B cell (primary cell): ENCODE data around the gene TAS2R41. TPM values are rescaled to one million over a fixed set of nuclear protein-coding genes. Genes with fewer than 3 reads are reported as not detected.

Source experiments
- ATAC-seq: fragments of 200-7000 bp; cut with Tn5 transposase; one replicate; pipeline ENCODE4 v1.10.0; 2021; ENCODE audit warnings: low read depth, mild to moderate bottlenecking, moderate number of reproducible peaks, moderate library complexity
- CTCF ChIA-PET: fragments of 350-600 bp; sonication (Branson Sonifier 250); formaldehyde crosslinking; loops from one replicate; lab custom pipeline; 2021; ENCODE audit warnings: antibody characterized with exemption, inconsistent platforms; lab: Charles Lee
- POLR2A ChIA-PET: fragments of 350-600 bp; sonication (Branson Sonifier 250); formaldehyde crosslinking; loops from one replicate; lab custom pipeline; 2021; ENCODE audit warnings: antibody characterized with exemption; lab: Charles Lee
- DNase-seq: peaks from one replicate; pipeline ENCODE4 v3.0.0; 2013
- H2AFZ ChIP-seq: 2 replicates; pipeline ENCODE4 v1.6.1; 2012; ENCODE audit warnings: mild to moderate bottlenecking, low read depth, low read length; ENCODE audit not compliant: insufficient read depth, poor library complexity, severe bottlenecking
- H3K27ac ChIP-seq, 2 donors: 1 replicate in 1 of 2; 2 replicates in 1 of 2; pipeline ENCODE4 v1.5.1; 2012 to 2013; ENCODE audit warnings: low read length in 2 of 2, mild to moderate bottlenecking in 2 of 2, moderate library complexity in 1 of 2
- H3K27me3 ChIP-seq, 4 experiments: fragments of 200-600 bp in 1 of 4; sonication (generic) in 1 of 4; replicated peaks in 1 of 4; 1 replicate in 2 of 4; 2 replicates in 2 of 4; pipeline versions ENCODE4 v1.6.1 to v1.7.0; 2013 to 2016; ENCODE audit warnings: low read length in 3 of 4, mild to moderate bottlenecking in 2 of 4, mixed read lengths in 1 of 4, moderate library complexity in 1 of 4; ENCODE audit not compliant: insufficient read depth in 4 of 4, control insufficient read depth in 3 of 4; ENCODE audit errors: control extremely low read depth in 1 of 4
- H3K36me3 ChIP-seq, 2 experiments: replicated peaks in 1 of 2; 1 replicate in 1 of 2; 2 replicates in 1 of 2; pipeline versions ENCODE4 v1.6.1 to v1.7.1; 2013; ENCODE audit warnings: low read length in 1 of 2; ENCODE audit not compliant: insufficient read depth in 2 of 2, control insufficient read depth in 1 of 2; ENCODE audit errors: control extremely low read depth in 1 of 2, extremely low read depth in 1 of 2
- H3K4me1 ChIP-seq, 2 donors: fragments of 200-600 bp in 1 of 2; sonication (generic) in 1 of 2; 1 replicate in 1 of 2; 2 replicates in 1 of 2; pipeline versions ENCODE4 v1.5.1 to v1.6.1; 2013 to 2017; ENCODE audit warnings: low read length in 2 of 2; ENCODE audit not compliant: control insufficient read depth in 2 of 2, insufficient read depth in 2 of 2
- H3K4me2 ChIP-seq: replicated peaks from 2 replicates; pipeline ENCODE3; 2012; ENCODE audit warnings: mild to moderate bottlenecking, low read depth, low read length; ENCODE audit not compliant: poor library complexity, severe bottlenecking
- H3K4me3 ChIP-seq, 5 experiments: fragments of 200-600 bp in 1 of 5; sonication (generic) in 1 of 5; 1 replicate in 3 of 5; 2 replicates in 2 of 5; pipeline versions ENCODE4 v1.5.1 to v1.7.0; 2011 to 2016; ENCODE audit warnings: low read length in 4 of 5, mild to moderate bottlenecking in 4 of 5, low read depth in 2 of 5, control low read depth in 1 of 5, moderate library complexity in 1 of 5; ENCODE audit not compliant: insufficient read depth in 1 of 5; ENCODE audit errors: control extremely low read depth in 1 of 5, extremely low read depth in 1 of 5
- H3K79me2 ChIP-seq: fragments of 200-600 bp; sonication (generic); one replicate; pipeline ENCODE4 v1.6.0; 2016; ENCODE audit warnings: low read length; ENCODE audit not compliant: control insufficient read depth, insufficient read depth
- H3K9ac ChIP-seq: fragments of 200-600 bp; sonication (generic); 2 replicates; pipeline ENCODE4 v1.6.1; 2017; ENCODE audit warnings: mild to moderate bottlenecking, low read length, moderate library complexity
- H3K9me3 ChIP-seq, 3 donors: one replicate each; pipeline versions ENCODE4 v1.6.1 to v1.7.1; 2013; ENCODE audit warnings: low read length in 2 of 3; ENCODE audit not compliant: control insufficient read depth in 2 of 3, insufficient read depth in 1 of 3; ENCODE audit errors: control extremely low read depth in 1 of 3
- H4K20me1 ChIP-seq: 2 replicates; pipeline ENCODE4 v1.6.0; 2012; ENCODE audit warnings: mild to moderate bottlenecking, low read length; ENCODE audit not compliant: insufficient read depth, control insufficient read depth, poor library complexity, severe bottlenecking
- H3K27ac Mint-ChIP-seq: one replicate; pipeline ENCODE4 v1.8.0; 2021; ENCODE audit warnings: mixed read lengths
- H3K27me3 Mint-ChIP-seq: one replicate; pipeline ENCODE4 v1.8.0; 2021; ENCODE audit warnings: mixed read lengths
- H3K4me1 Mint-ChIP-seq: one replicate; pipeline ENCODE4 v1.8.0; 2021; ENCODE audit warnings: mixed read lengths
- H3K4me3 Mint-ChIP-seq: one replicate; pipeline ENCODE4 v1.8.0; 2021; ENCODE audit warnings: mixed read lengths
- H3K9me3 Mint-ChIP-seq: one replicate; pipeline ENCODE4 v1.8.0; 2022; ENCODE audit warnings: mixed read lengths; ENCODE audit not compliant: insufficient read depth
- EZH2 ChIP-seq: IDR thresholded peaks from 2 replicates; pipeline ENCODE4 v1.6.1; 2012; ENCODE audit warnings: borderline replicate concordance, low read depth, mild to moderate bottlenecking, moderate library complexity, low read length; ENCODE audit not compliant: insufficient read depth, poor library complexity, severe bottlenecking
- WGBS: methylation state at CpG from one replicate; pipeline ENCODE4 v1.1.5; 2013; ENCODE audit warnings: missing lambda C conversion rate; ENCODE audit not compliant: insufficient coverage; 5-methylcytosine and 5-hydroxymethylcytosine counted together
- intact Hi-C: fragments of 100-400 bp; cut with micrococcal nuclease; formaldehyde crosslinking; loops from one replicate; pipeline ENCODE4 v1.10.0; 2022
- polyA plus RNA-seq: library from polyadenylated mRNA; depleted of rRNA; stranded (reverse); fragments of >200 nt; gene quantifications from 2 replicates; pipeline ENCODE4 v1.2.3, GENCODE V29; 2012
- total RNA-seq, 2 donors: library from RNA; stranded (reverse); fragments of 120-200 nt in 1 of 2; gene quantifications; 1 replicate in 1 of 2; 2 replicates in 1 of 2; pipeline versions ENCODE4 v1.2.3 to v1.2.4, GENCODE V29; 2013 to 2022
- TF ChIP-seq, protein P1 (sequence below): fragments of 200-600 bp; IDR thresholded peaks from one replicate; pipeline ENCODE4 v1.8.0; 2022; ENCODE audit warnings: antibody characterized with exemption, mild to moderate bottlenecking

The TAS2R41 gene
- total and polyA plus RNA-seq, 2 donors (not counting 1 experiment from before 2014, with no cell fraction given): not detected

DNA sequence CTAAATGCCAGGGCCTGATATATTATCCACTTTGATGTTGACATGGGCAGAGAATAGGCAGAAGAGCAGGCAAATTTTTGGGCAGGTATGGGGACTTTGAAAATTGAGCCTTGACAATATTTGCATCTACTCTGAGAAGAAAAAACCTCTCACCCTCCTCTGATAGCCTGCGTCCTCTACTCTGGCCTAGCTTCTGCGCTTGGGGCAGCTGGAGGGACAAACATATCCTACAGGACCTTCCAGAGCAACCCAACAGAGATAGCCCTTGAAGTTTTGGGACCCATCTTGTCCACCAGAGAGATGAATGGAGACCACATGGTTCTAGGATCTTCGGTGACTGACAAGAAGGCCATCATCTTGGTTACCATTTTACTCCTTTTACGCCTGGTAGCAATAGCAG lies 34.5 kb upstream of the TAS2R41 start, which contains the start of gene TAS2R60:
TAS2R60 (plus strand) TSS at position 301 of the 400 bp plus-strand sequence; CDS start at position 301, 0 bp downstream.
- peaks cover 12% of the 10 kb centered on the region for H3K27me3 Mint-ChIP-seq
- Histone ChIP-seq H2AFZ (no peak within 1 kb of the TSS), H3K27ac (no peak within 1 kb of the TSS), H3K9me3 (no peaks in the 10 kb centered on the region), H3K27me3 (peaks cover 0 to 11% (median 6%) of the 10 kb centered on the region in 4 experiments), H3K79me2 (no peaks in the 10 kb centered on the region), H3K4me1 (no peaks in the 10 kb centered on the region), H3K36me3 (no peaks in the 10 kb centered on the region), H4K20me1 (no peaks in the 10 kb centered on the region), H3K9ac (no peak within 1 kb of the TSS), H3K4me3 (no peak within 1 kb of the TSS), H3K4me2 (no peak within 1 kb of the TSS)
- POLR2A ChIA-PET: no interaction called here
- 91% methylated on average over 3 of the region's 4 CpGs for WGBS
- no peak within 1 kb of the TSS for H3K4me3 Mint-ChIP-seq
- intact Hi-C loops: no loop called here
- DNase-seq: no peak
- no peak for ATAC-seq
- no peak within 1 kb of the TSS for H3K27ac Mint-ChIP-seq
- CTCF ChIA-PET: no interaction called here
- TF ChIP-seq, protein P1, sequence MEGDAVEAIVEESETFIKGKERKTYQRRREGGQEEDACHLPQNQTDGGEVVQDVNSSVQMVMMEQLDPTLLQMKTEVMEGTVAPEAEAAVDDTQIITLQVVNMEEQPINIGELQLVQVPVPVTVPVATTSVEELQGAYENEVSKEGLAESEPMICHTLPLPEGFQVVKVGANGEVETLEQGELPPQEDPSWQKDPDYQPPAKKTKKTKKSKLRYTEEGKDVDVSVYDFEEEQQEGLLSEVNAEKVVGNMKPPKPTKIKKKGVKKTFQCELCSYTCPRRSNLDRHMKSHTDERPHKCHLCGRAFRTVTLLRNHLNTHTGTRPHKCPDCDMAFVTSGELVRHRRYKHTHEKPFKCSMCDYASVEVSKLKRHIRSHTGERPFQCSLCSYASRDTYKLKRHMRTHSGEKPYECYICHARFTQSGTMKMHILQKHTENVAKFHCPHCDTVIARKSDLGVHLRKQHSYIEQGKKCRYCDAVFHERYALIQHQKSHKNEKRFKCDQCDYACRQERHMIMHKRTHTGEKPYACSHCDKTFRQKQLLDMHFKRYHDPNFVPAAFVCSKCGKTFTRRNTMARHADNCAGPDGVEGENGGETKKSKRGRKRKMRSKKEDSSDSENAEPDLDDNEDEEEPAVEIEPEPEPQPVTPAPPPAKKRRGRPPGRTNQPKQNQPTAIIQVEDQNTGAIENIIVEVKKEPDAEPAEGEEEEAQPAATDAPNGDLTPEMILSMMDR: no peak
- no peak for TF ChIP-seq EZH2
- no peaks in the 10 kb centered on the region for H3K4me1 Mint-ChIP-seq
- H3K9me3 Mint-ChIP-seq: no peaks in the 10 kb centered on the region

DNA sequence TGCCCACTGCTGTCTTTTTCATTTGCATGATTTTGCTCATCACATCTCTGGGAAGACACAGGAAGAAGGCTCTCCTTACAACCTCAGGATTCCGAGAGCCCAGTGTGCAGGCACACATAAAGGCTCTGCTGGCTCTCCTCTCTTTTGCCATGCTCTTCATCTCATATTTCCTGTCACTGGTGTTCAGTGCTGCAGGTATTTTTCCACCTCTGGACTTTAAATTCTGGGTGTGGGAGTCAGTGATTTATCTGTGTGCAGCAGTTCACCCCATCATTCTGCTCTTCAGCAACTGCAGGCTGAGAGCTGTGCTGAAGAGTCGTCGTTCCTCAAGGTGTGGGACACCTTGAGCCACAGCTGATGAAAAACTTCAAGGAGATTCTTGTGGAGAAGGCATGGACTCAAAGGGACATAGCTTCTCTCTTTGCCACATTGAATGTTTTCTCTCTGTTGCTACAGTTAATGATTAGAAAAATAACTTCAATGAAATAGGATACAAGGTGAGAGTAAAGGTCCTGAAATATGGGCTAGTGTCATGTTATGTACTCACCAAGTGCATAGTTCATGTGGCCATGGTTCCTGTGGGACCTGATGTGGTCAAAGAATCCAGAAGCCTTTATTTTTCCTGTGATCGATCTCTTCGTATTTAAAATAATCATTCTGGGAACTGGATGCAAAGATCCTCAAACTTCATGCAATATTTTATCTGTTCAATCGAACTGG lies 33.5 kb upstream of the TAS2R41 start:
- no peaks in the 10 kb centered on the region for H3K36me3 ChIP-seq
- H3K4me2 ChIP-seq: no peak overlapping the region
- H3K27me3 ChIP-seq: peaks cover 0 to 11% (median 6%) of the 10 kb centered on the region in 4 experiments
- H3K27ac ChIP-seq: no peak overlapping the region
- H4K20me1 ChIP-seq: no peaks in the 10 kb centered on the region
- Mint-ChIP-seq H3K4me3 (no peak overlapping the region), H3K27me3 (peaks cover 16% of the 10 kb centered on the region), H3K27ac (no peak overlapping the region), H3K9me3 (no peaks in the 10 kb centered on the region), H3K4me1 (no peaks in the 10 kb centered on the region)
- no peaks in the 10 kb centered on the region for H3K9me3 ChIP-seq
- intact Hi-C loops: no loop called here
- POLR2A ChIA-PET: no interaction called here
- no peak for DNase-seq
- H3K4me3 ChIP-seq: no peak overlapping the region
- CTCF ChIA-PET: no interaction called here
- H3K9ac ChIP-seq: no peak overlapping the region
- no peak for TF ChIP-seq EZH2
- TF ChIP-seq, protein P1: no peak
- no peaks in the 10 kb centered on the region for H3K79me2 ChIP-seq
- H2AFZ ChIP-seq: no peak overlapping the region
- ATAC-seq: no peak
- no peaks in the 10 kb centered on the region for H3K4me1 ChIP-seq
- WGBS: 63% methylated on average over 2 of the region's 6 CpGs
